Thyroid gland (tissue), 4 donors: Measurements from ENCODE around the gene SCD5. TPM values are rescaled to one million over a fixed set of nuclear protein-coding genes. Genes with fewer than 3 reads are reported as not detected.

Experiments used
- DNase-seq, 2 donors: peaks; one replicate each; pipeline ENCODE4 v3.0.0-alpha.2; 2019
- H3K27ac ChIP-seq, 3 donors: fragments of 200-600 bp; sonication (generic); 1 replicate in 2 of 3; 2 replicates in 1 of 3; pipeline ENCODE4 v1.5.1; 2016 to 2019; ENCODE audit warnings: mild to moderate bottlenecking in 1 of 3, moderate library complexity in 1 of 3
- H3K27me3 ChIP-seq: fragments of 200-600 bp; sonication (generic); one replicate; pipeline ENCODE4 v1.5.1; 2019
- H3K36me3 ChIP-seq, 2 donors: fragments of 200-600 bp; sonication (generic); one replicate each; pipeline ENCODE4 v1.5.1; 2016 to 2019
- H3K4me1 ChIP-seq, 2 donors: fragments of 200-600 bp; sonication (generic); one replicate each; pipeline ENCODE4 v1.5.1; 2017 to 2019
- H3K4me3 ChIP-seq, 3 donors: fragments of 200-600 bp; sonication (generic); replicated peaks in 1 of 3; 1 replicate in 2 of 3; 2 replicates in 1 of 3; pipeline ENCODE4 v1.5.1; 2016; ENCODE audit warnings: mild to moderate bottlenecking in 1 of 3
- H3K9me3 ChIP-seq: fragments of 200-600 bp; sonication (generic); one replicate; pipeline ENCODE4 v1.5.1; 2017
- CTCF ChIP-seq, 6 experiments: fragments of 200-600 bp in 3 of 6; fragments of 450-650 bp in 3 of 6; sonication (generic) in 3 of 6; IDR thresholded peaks; one replicate each; pipeline ENCODE4 v1.5.1; 2016 to 2019; ENCODE audit warnings: antibody characterized with exemption in 6 of 6, mild to moderate bottlenecking in 2 of 6, inconsistent platforms in 1 of 6, moderate library complexity in 1 of 6
- POLR2A ChIP-seq, 2 donors: fragments of 450-650 bp; IDR thresholded peaks; one replicate each; pipeline ENCODE4 v1.6.1; 2017; ENCODE audit warnings: antibody characterized with exemption in 2 of 2, mild to moderate bottlenecking in 2 of 2, moderate library complexity in 1 of 2
- WGBS, 2 donors: methylation state at CpG; one replicate each; pipeline ENCODE4 v1.1.5; 2017; 5-methylcytosine and 5-hydroxymethylcytosine counted together
- intact Hi-C: fragments of 100-400 bp; cut with DNase I; formaldehyde crosslinking; loops from one replicate; pipeline ENCODE4 v1.15.1; 2023
- total RNA-seq, 4 donors: library from RNA; depleted of rRNA; stranded (reverse); fragments of >200 nt; gene quantifications; one replicate each; pipeline ENCODE4 v1.2.3, GENCODE V29; 2016

The SCD5 gene
- total RNA-seq, 4 donors from 2014 or later, result 47.0 to 96.4 (median 54.8) TPM

- H3K36me3 ChIP-seq, result no peaks in the 10 kb centered on the region
- H3K4me1 ChIP-seq, result peaks cover 35 to 50% of the 10 kb centered on the region in 2 donors
- H3K27me3 ChIP-seq, result no peaks in the 10 kb centered on the region
- peak; percentile 46 to 48 for DNase-seq
- no peaks in the 10 kb centered on the region for H3K9me3 ChIP-seq
- TF ChIP-seq CTCF (IDR thresholded peaks at IDR 0.05) (no peak), POLR2A (IDR thresholded peaks at IDR 0.05) (no peak)
- peak overlapping the region in 2 of 3 donors; percentile 23 to 37 for H3K27ac ChIP-seq
- WGBS, 2 donors, result 44 to 48% methylated on average over 7 of the region's 7 CpGs
- no peak overlapping the region for H3K4me3 ChIP-seq
- intact Hi-C loops, result no loop called here
These were observed 9.4 kb downstream of the SCD5 start for GRCh38 chr4:82789025-82789776.

- Histone ChIP-seq H3K4me1 (peaks cover 25 to 53% of the 10 kb centered on the region in 2 donors), H3K4me3 (no peak overlapping the region), H3K27ac (no peak overlapping the region), H3K36me3 (no peaks in the 10 kb centered on the region), H3K9me3 (no peaks in the 10 kb centered on the region), H3K27me3 (no peaks in the 10 kb centered on the region)
- 80% methylated on average over 4 of the region's 4 CpGs for WGBS, 2 donors
- TF ChIP-seq POLR2A (IDR thresholded peaks at IDR 0.05) (no peak), CTCF (IDR thresholded peaks at IDR 0.05) (no peak)
- intact Hi-C loops, result no loop called here
- DNase-seq, result no peak
These were observed 11.3 kb downstream of the SCD5 start for GRCh38 chr4:82787342-82787741.

- Histone ChIP-seq H3K9me3 (no peaks in the 10 kb centered on the region), H3K4me3 (no peak overlapping the region), H3K27me3 (no peaks in the 10 kb centered on the region), H3K27ac (no peak overlapping the region), H3K4me1 (peaks cover 25 to 52% of the 10 kb centered on the region in 2 donors), H3K36me3 (no peaks in the 10 kb centered on the region)
- no peak for TF ChIP-seq CTCF (IDR thresholded peaks at IDR 0.05)
- WGBS, 2 donors, result 61 to 78% methylated on average over 4 of the region's 4 CpGs
- intact Hi-C loops, result no loop called here
- DNase-seq, result no peak
These were observed 11.8 kb downstream of the SCD5 start for GRCh38 chr4:82786828-82787227.

- 71 to 75% methylated on average over 5 of the region's 5 CpGs for WGBS, 2 donors
- no peak for TF ChIP-seq CTCF (IDR thresholded peaks at IDR 0.05)
- no peak for TF ChIP-seq POLR2A (IDR thresholded peaks at IDR 0.05)
- Histone ChIP-seq H3K4me1 (peaks cover 24 to 60% of the 10 kb centered on the region in 2 donors), H3K27ac (no peak overlapping the region), H3K36me3 (no peaks in the 10 kb centered on the region), H3K9me3 (no peaks in the 10 kb centered on the region), H3K4me3 (no peak overlapping the region), H3K27me3 (no peaks in the 10 kb centered on the region)
- intact Hi-C loops, result no loop called here
- no peak for DNase-seq
These were observed 12.8 kb downstream of the SCD5 start for GRCh38 chr4:82785611-82786400.
